Measurements from ENCODE around the gene DHRS1. TPM values are rescaled to one million over a fixed set of nuclear protein-coding genes. Genes with fewer than 3 reads are reported as not detected.

DHRS1 gene
- total RNA-seq, 1 experiment from 2014 or later, result 41.4 TPM

GRCh38 chr14:24269368-24269767 is 30.2 kb downstream of the DHRS1 start:
- POLR2A ChIA-PET (ENCODE audit: unreplicated experiment), result no interaction called here
- peaks cover 14% of the 10 kb centered on the region; the same call in 1 of the 2 replicates for H3F3A ChIP-seq (ENCODE audit: insufficient read depth, low read depth)
- CTCF ChIA-PET, result no interaction called here
- H3K27me3 ChIP-seq (ENCODE audit: insufficient read depth, low read depth), result no peaks in the 10 kb centered on the region
- BruUV-seq (replicated peaks), result no TSS peak
- TF ChIP-seq, protein P1, sequence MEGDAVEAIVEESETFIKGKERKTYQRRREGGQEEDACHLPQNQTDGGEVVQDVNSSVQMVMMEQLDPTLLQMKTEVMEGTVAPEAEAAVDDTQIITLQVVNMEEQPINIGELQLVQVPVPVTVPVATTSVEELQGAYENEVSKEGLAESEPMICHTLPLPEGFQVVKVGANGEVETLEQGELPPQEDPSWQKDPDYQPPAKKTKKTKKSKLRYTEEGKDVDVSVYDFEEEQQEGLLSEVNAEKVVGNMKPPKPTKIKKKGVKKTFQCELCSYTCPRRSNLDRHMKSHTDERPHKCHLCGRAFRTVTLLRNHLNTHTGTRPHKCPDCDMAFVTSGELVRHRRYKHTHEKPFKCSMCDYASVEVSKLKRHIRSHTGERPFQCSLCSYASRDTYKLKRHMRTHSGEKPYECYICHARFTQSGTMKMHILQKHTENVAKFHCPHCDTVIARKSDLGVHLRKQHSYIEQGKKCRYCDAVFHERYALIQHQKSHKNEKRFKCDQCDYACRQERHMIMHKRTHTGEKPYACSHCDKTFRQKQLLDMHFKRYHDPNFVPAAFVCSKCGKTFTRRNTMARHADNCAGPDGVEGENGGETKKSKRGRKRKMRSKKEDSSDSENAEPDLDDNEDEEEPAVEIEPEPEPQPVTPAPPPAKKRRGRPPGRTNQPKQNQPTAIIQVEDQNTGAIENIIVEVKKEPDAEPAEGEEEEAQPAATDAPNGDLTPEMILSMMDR (conservative IDR thresholded peaks at IDR 0.05), result no peak
- no peak for TF ChIP-seq EZH2 (IDR thresholded peaks at IDR 0.05; ENCODE audit: low read depth)
- H3K36me3 ChIP-seq (ENCODE audit: low read depth), result no peaks in the 10 kb centered on the region
- no peak overlapping the region for H3K4me3 ChIP-seq
- DNase-seq, result no peak
- H4K20me1 ChIP-seq (ENCODE audit: insufficient read depth), result no peaks in the 10 kb centered on the region
- no peak overlapping the region for H3K27ac ChIP-seq
- no peaks in the 10 kb centered on the region for H3K79me2 ChIP-seq (ENCODE audit: low read depth)
- H3K4me1 ChIP-seq (replicated peaks; ENCODE audit: insufficient read depth), result peaks cover 18% of the 10 kb centered on the region
- H3K9me3 ChIP-seq (ENCODE audit: insufficient read depth, low read depth), result no peaks in the 10 kb centered on the region
- no peak overlapping the region for H3K4me2 ChIP-seq
- intact Hi-C loops (cut with micrococcal nuclease; ENCODE audit: unreplicated experiment), result no loop called here
- no peak overlapping the region for H2AFZ ChIP-seq
- no peaks in the 10 kb centered on the region for H3K9me2 ChIP-seq (ENCODE audit: insufficient read depth)

- no TSS peak for BruUV-seq (replicated peaks)
- POLR2A ChIA-PET (ENCODE audit: unreplicated experiment), result no interaction called here
- no peak overlapping the region for H2AFZ ChIP-seq
These were observed 31.4 kb downstream of the DHRS1 start for GRCh38 chr14:24268225-24268624.

GRCh38 chr14:24267516-24267915 is 32.1 kb downstream of the DHRS1 start:
- Histone ChIP-seq H4K20me1 (ENCODE audit: insufficient read depth) (no peaks in the 10 kb centered on the region), H3K27me3 (ENCODE audit: insufficient read depth, low read depth) (no peaks in the 10 kb centered on the region), H3K9me2 (ENCODE audit: insufficient read depth) (no peaks in the 10 kb centered on the region), H2AFZ (no peak overlapping the region), H3K9me3 (ENCODE audit: insufficient read depth, low read depth) (no peaks in the 10 kb centered on the region), H3K4me2 (no peak overlapping the region), H3F3A (ENCODE audit: insufficient read depth, low read depth) (0 out of 2 replicates have a peak, but pooled peaks cover 4% of the 10 kb centered on the region), H3K27ac (no peak overlapping the region), H3K36me3 (ENCODE audit: low read depth) (no peaks in the 10 kb centered on the region), H3K4me3 (no peak overlapping the region), H3K4me1 (replicated peaks; ENCODE audit: insufficient read depth) (peaks cover 8% of the 10 kb centered on the region), H3K79me2 (ENCODE audit: low read depth) (no peaks in the 10 kb centered on the region)
- ChIA-PET CTCF (no interaction called here), POLR2A (ENCODE audit: unreplicated experiment) (no interaction called here)
- DNase-seq, result no peak
- BruUV-seq (replicated peaks), result no TSS peak
- no peak for TF ChIP-seq EZH2 (IDR thresholded peaks at IDR 0.05; ENCODE audit: low read depth)
- TF ChIP-seq, protein P1 (conservative IDR thresholded peaks at IDR 0.05), result no peak
- intact Hi-C loops (cut with micrococcal nuclease; ENCODE audit: unreplicated experiment), result no loop called here

More at GRCh38 chr14:24268225-24268624, 31.4 kb downstream of the DHRS1 start:
- Histone ChIP-seq H3K9me3 (ENCODE audit: insufficient read depth, low read depth) (no peaks in the 10 kb centered on the region), H3K4me1 (replicated peaks; ENCODE audit: insufficient read depth) (peaks cover 8% of the 10 kb centered on the region), H4K20me1 (ENCODE audit: insufficient read depth) (no peaks in the 10 kb centered on the region), H3K27ac (no peak overlapping the region), H3K4me3 (no peak overlapping the region), H3K4me2 (no peak overlapping the region), H3K9me2 (ENCODE audit: insufficient read depth) (no peaks in the 10 kb centered on the region), H3K27me3 (ENCODE audit: insufficient read depth, low read depth) (no peaks in the 10 kb centered on the region), H3K79me2 (ENCODE audit: low read depth) (no peaks in the 10 kb centered on the region), H3F3A (ENCODE audit: insufficient read depth, low read depth) (0 out of 2 replicates have a peak, but pooled peaks cover 5% of the 10 kb centered on the region), H3K36me3 (ENCODE audit: low read depth) (no peaks in the 10 kb centered on the region)
- CTCF ChIA-PET, result no interaction called here
- TF ChIP-seq, protein P1 (conservative IDR thresholded peaks at IDR 0.05), result no peak
- no peak for TF ChIP-seq EZH2 (IDR thresholded peaks at IDR 0.05; ENCODE audit: low read depth)
- intact Hi-C loops (cut with micrococcal nuclease; ENCODE audit: unreplicated experiment), result no loop called here
- DNase-seq, result no peak

All from PC-9 (cell line).